ENCODE results near the gene GAS7. TPM values are rescaled to one million over a fixed set of nuclear protein-coding genes. Genes with fewer than 3 reads are reported as not detected.
A peak's percentile ranks its signal among the peaks of the same experiment; 100 is the strongest.

GAS7 gene
- total and polyA plus RNA-seq, 9 of the 15 experiments (the other 6 are each of a cell fraction or from before 2014, with no cell fraction given), result 0.11 to 0.33 TPM; not detected in 7

DNA sequence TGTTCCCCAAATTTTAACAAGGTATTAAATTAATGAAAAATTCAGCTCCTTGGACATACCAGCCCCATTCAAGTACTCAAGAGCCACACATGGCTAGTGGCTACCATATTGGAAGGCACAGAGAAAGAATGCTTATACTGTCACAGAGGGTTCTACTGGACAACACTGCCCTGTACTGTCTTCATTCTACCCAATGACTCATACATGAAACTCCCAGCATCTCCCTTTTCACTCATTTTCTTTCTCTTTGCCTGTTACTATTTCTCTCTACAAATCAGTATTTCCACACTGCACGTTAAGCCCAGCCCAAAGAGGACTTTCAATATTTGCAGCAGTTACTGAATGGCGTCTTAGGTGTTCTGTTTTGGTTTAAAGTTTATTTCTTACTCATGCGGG is 221.2 kb downstream of the GAS7 start:
- BruUV-seq (replicated peaks), result no TSS peak
- intact Hi-C loops (cut with micrococcal nuclease) (no loop called here), in situ Hi-C loops (cut with MboI) (no loop called here)
- Histone ChIP-seq H4K20me1 (replicated peaks; ENCODE audit: control insufficient read depth, insufficient read depth, low read length) (no peaks in the 10 kb centered on the region), H3K4me2 (ENCODE audit: insufficient read depth, low read length) (no peak overlapping the region), H3K27ac (ENCODE audit: extremely low read depth, low read depth, low read length) (no peak overlapping the region), H3K4me1 (replicated peaks in 1 of 2; ENCODE audit: control insufficient read depth in 2 of 2, insufficient read depth in 2 of 2, low read length in 2 of 2) (no peaks in the 10 kb centered on the region), H3K36me3 (ENCODE audit: control insufficient read depth, insufficient read depth, low read length) (no peaks in the 10 kb centered on the region), H3K9me1 (ENCODE audit: control insufficient read depth, insufficient read depth, low read length) (no peaks in the 10 kb centered on the region), H3K79me2 (ENCODE audit: control insufficient read depth, insufficient read depth, low read length) (no peaks in the 10 kb centered on the region), H3K9me3 (replicated peaks; ENCODE audit: control insufficient read depth, insufficient read depth, low read depth, low read length) (no peaks in the 10 kb centered on the region), H2AFZ (ENCODE audit: low read depth, low read length) (no peak overlapping the region), H3K9ac (ENCODE audit: insufficient read depth in 1 of 2, low read depth in 2 of 2, low read length in 2 of 2) (no peak overlapping the region), H3K27me3 (ENCODE audit: control insufficient read depth in 2 of 2, insufficient read depth in 2 of 2, low read length in 2 of 2) (peaks cover 0 to 11% of the 10 kb centered on the region in 2 experiments; a peak in 1 of 5 replicates), H3K4me3 (no peak overlapping the region)
- TF ChIP-seq ZNF175 (CRISPR knock-in tag; IDR thresholded peaks at IDR 0.05; ENCODE audit: low read depth) (no peak), BHLHE40 (IDR thresholded peaks at IDR 0.05; ENCODE audit: low read length) (no peak), SRSF9 (IDR thresholded peaks at IDR 0.05; ENCODE audit: borderline replicate concordance, low read depth, low read length) (no peak)
- POLR2A ChIA-PET, result no interaction called here
- WGBS (ENCODE audit: insufficient coverage, low coverage, missing lambda C conversion rate), result 0% methylated on average over 3 of the region's 3 CpGs
- CTCF ChIA-PET (ENCODE audit: low intra/inter-chr PET ratio), result no interaction called here
- DNase-seq (ENCODE audit: extremely low read depth in 1 of 4, low spot score in 3 of 4) (no peak), FAIRE-seq (no peak), ATAC-seq (no peak)

DNA sequence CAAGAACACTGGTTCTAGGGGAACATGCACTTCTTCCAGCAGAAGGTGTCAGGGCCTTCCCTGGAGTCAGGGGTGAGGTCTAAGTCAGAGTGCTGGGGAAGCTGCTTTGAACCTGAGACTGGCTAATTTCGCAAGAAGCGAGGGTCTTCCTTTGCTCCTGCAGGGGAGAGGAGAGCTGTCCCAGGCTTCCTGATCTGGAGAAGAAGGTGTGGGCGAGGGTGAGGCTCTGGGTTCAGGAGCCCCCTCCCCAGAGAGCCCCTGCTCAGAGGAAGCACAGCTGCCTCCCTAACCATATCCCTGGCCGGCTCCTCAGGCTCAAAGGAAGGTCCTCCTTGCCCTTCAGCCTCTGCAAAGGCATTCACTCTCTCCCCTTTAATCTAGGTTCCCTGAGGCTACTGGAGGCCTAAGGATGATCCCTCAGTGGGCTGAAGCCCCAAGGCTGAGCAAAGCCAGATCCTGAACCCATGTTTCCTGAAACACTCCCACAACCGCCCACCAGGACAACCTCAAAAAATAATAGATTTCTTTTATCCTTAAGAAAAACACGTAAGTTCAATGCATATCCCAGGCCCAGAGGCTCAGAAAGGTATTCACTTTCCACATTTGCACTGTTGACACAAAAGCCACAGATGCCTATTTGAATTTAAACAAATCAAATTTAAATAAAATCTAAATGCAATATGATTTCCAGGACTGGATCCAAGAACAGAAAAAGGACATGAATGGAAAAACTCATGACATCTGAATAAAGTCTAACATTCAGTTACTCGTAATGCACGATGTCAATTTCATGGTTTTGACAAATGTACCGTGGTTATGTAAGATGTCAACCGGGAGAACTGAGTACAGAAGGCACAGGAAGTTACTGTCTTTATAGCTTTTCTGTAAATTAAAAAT is 221.9 kb downstream of the GAS7 start:
- Histone ChIP-seq H3K27ac (ENCODE audit: extremely low read depth, low read depth, low read length) (no peak overlapping the region), H3K36me3 (ENCODE audit: control insufficient read depth, insufficient read depth, low read length) (no peaks in the 10 kb centered on the region), H3K9me3 (replicated peaks; ENCODE audit: control insufficient read depth, insufficient read depth, low read depth, low read length) (no peaks in the 10 kb centered on the region), H3K79me2 (ENCODE audit: control insufficient read depth, insufficient read depth, low read length) (no peaks in the 10 kb centered on the region), H4K20me1 (replicated peaks; ENCODE audit: control insufficient read depth, insufficient read depth, low read length) (no peaks in the 10 kb centered on the region), H3K9me1 (ENCODE audit: control insufficient read depth, insufficient read depth, low read length) (no peaks in the 10 kb centered on the region), H3K9ac (ENCODE audit: insufficient read depth in 1 of 2, low read depth in 2 of 2, low read length in 2 of 2) (no peak overlapping the region), H3K27me3 (ENCODE audit: control insufficient read depth in 2 of 2, insufficient read depth in 2 of 2, low read length in 2 of 2) (peaks cover 0 to 15% of the 10 kb centered on the region in 2 experiments; a peak in 1 of 5 replicates), H3K4me1 (replicated peaks in 1 of 2; ENCODE audit: control insufficient read depth in 2 of 2, insufficient read depth in 2 of 2, low read length in 2 of 2) (no peaks in the 10 kb centered on the region), H3K4me2 (ENCODE audit: insufficient read depth, low read length) (no peak overlapping the region), H2AFZ (ENCODE audit: low read depth, low read length) (no peak overlapping the region), H3K4me3 (no peak overlapping the region)
- POLR2A ChIA-PET, result no interaction called here
- WGBS (ENCODE audit: insufficient coverage, low coverage, missing lambda C conversion rate), result 2% methylated on average over 10 of the region's 10 CpGs
- no peak for FAIRE-seq
- in situ Hi-C loops (cut with MboI) (no loop called here), intact Hi-C loops (cut with micrococcal nuclease) (no loop called here)
- CTCF ChIA-PET (ENCODE audit: low intra/inter-chr PET ratio), result no interaction called here
- peak in 1 of 4 experiments; percentile 9 for DNase-seq (ENCODE audit: extremely low read depth in 1 of 4, low spot score in 3 of 4)
- BruUV-seq (replicated peaks), result no TSS peak
- ATAC-seq, result no peak
- TF ChIP-seq SPI1 (IDR thresholded peaks at IDR 0.05; ENCODE audit: borderline replicate concordance, low read depth, low read length), result no peak
- TF ChIP-seq, protein P1, sequence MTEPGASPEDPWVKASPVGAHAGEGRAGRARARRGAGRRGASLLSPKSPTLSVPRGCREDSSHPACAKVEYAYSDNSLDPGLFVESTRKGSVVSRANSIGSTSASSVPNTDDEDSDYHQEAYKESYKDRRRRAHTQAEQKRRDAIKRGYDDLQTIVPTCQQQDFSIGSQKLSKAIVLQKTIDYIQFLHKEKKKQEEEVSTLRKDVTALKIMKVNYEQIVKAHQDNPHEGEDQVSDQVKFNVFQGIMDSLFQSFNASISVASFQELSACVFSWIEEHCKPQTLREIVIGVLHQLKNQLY (CRISPR knock-in tag; conservative IDR thresholded peaks at IDR 0.05), result no peak
- TF ChIP-seq DDX20 (tag; IDR thresholded peaks at IDR 0.05; ENCODE audit: low read depth), result no peak
- TF ChIP-seq, protein P2, sequence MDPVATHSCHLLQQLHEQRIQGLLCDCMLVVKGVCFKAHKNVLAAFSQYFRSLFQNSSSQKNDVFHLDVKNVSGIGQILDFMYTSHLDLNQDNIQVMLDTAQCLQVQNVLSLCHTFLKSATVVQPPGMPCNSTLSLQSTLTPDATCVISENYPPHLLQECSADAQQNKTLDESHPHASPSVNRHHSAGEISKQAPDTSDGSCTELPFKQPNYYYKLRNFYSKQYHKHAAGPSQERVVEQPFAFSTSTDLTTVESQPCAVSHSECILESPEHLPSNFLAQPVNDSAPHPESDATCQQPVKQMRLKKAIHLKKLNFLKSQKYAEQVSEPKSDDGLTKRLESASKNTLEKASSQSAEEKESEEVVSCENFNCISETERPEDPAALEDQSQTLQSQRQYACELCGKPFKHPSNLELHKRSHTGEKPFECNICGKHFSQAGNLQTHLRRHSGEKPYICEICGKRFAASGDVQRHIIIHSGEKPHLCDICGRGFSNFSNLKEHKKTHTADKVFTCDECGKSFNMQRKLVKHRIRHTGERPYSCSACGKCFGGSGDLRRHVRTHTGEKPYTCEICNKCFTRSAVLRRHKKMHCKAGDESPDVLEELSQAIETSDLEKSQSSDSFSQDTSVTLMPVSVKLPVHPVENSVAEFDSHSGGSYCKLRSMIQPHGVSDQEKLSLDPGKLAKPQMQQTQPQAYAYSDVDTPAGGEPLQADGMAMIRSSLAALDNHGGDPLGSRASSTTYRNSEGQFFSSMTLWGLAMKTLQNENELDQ (CRISPR knock-in tag; IDR thresholded peaks at IDR 0.05; ENCODE audit: borderline replicate concordance), result no peak
